CD14-positive monocyte (primary cell): ENCODE results near the gene GRIK4. TPM values are rescaled to one million over a fixed set of nuclear protein-coding genes. Genes with fewer than 3 reads are reported as not detected.

Source experiments
- DNase-seq, 3 donors: peaks; one replicate each; pipeline ENCODE4 v3.0.0-alpha.2; 2011 to 2022
- H2AFZ ChIP-seq: 2 replicates; pipeline ENCODE4 v1.6.0; 2012; ENCODE audit warnings: mild to moderate bottlenecking, low read depth, low read length, inconsistent platforms; ENCODE audit not compliant: insufficient read depth, poor library complexity, severe bottlenecking
- H3K27ac ChIP-seq, 2 donors: 1 replicate in 1 of 2; 2 replicates in 1 of 2; pipeline ENCODE4 v1.5.1; 2012 to 2013; ENCODE audit warnings: low read length in 2 of 2, control low read depth in 1 of 2, inconsistent platforms in 1 of 2, low read depth in 1 of 2, mild to moderate bottlenecking in 1 of 2
- H3K27me3 ChIP-seq, 2 donors: one replicate each; pipeline versions ENCODE4 v1.6.0 to v1.6.1; 2011 to 2013; ENCODE audit warnings: low read length in 2 of 2; ENCODE audit not compliant: control insufficient read depth in 2 of 2, insufficient read depth in 2 of 2
- H3K36me3 ChIP-seq, 2 donors: replicated peaks in 1 of 2; 1 replicate in 1 of 2; 2 replicates in 1 of 2; pipeline versions ENCODE4 v1.5.1 to v1.6.1; 2012 to 2013; ENCODE audit warnings: low read length in 2 of 2, control low read depth in 1 of 2, inconsistent platforms in 1 of 2, mild to moderate bottlenecking in 1 of 2; ENCODE audit not compliant: insufficient read depth in 2 of 2, control insufficient read depth in 1 of 2
- H3K4me1 ChIP-seq, 2 donors: 1 replicate in 1 of 2; 2 replicates in 1 of 2; pipeline versions ENCODE4 v1.5.1 to v1.6.1; 2012 to 2013; ENCODE audit warnings: low read length in 2 of 2, control low read depth in 1 of 2, inconsistent platforms in 1 of 2, mild to moderate bottlenecking in 1 of 2, moderate library complexity in 1 of 2; ENCODE audit not compliant: insufficient read depth in 2 of 2, control insufficient read depth in 1 of 2
- H3K4me2 ChIP-seq: replicated peaks from 2 replicates; pipeline ENCODE3; 2012; ENCODE audit warnings: low read length, moderate library complexity, mild to moderate bottlenecking; ENCODE audit not compliant: poor library complexity, severe bottlenecking; ENCODE audit errors: extremely low read depth
- H3K4me3 ChIP-seq, 3 experiments: fragments of 200-600 bp in 1 of 3; sonication (generic) in 1 of 3; replicated peaks in 1 of 3; 1 replicate in 2 of 3; 2 replicates in 1 of 3; pipeline ENCODE4 v1.5.1; 2011 to 2013; ENCODE audit warnings: low read length in 3 of 3, mild to moderate bottlenecking in 3 of 3, control low read depth in 2 of 3, low read depth in 2 of 3, inconsistent platforms in 1 of 3, moderate library complexity in 1 of 3
- H3K79me2 ChIP-seq: 2 replicates; pipeline ENCODE4 v1.6.0; 2012; ENCODE audit warnings: mild to moderate bottlenecking, control low read depth, inconsistent platforms, low read length, moderate library complexity; ENCODE audit not compliant: insufficient read depth
- H3K9ac ChIP-seq: 2 replicates; pipeline ENCODE4 v1.6.0; 2017; ENCODE audit warnings: low read length, mild to moderate bottlenecking; ENCODE audit not compliant: insufficient read depth, poor library complexity, severe bottlenecking
- H3K9me3 ChIP-seq, 2 donors: replicated peaks in 1 of 2; 1 replicate in 1 of 2; 2 replicates in 1 of 2; pipeline versions ENCODE4 v1.5.1 to v1.6.1; 2012 to 2013; ENCODE audit warnings: low read length in 2 of 2, control low read depth in 1 of 2; ENCODE audit not compliant: control insufficient read depth in 1 of 2, insufficient read depth in 1 of 2
- H4K20me1 ChIP-seq: 2 replicates; pipeline ENCODE4 v1.6.0; 2012; ENCODE audit warnings: mild to moderate bottlenecking, low read length, control low read depth, moderate library complexity; ENCODE audit not compliant: insufficient read depth
- H3K27ac Mint-ChIP-seq, 7 donors: one replicate each; pipeline ENCODE4 v1.8.0; 2020; ENCODE audit warnings: mild to moderate bottlenecking in 7 of 7, mixed read lengths in 7 of 7, moderate library complexity in 6 of 7, inconsistent platforms in 2 of 7
- H3K27me3 Mint-ChIP-seq, 3 donors: one replicate each; pipeline ENCODE4 v1.8.0; 2021 to 2022; ENCODE audit warnings: low read depth in 3 of 3, mild to moderate bottlenecking in 3 of 3, mixed read lengths in 3 of 3, moderate library complexity in 3 of 3, inconsistent platforms in 1 of 3
- H3K36me3 Mint-ChIP-seq, 2 donors: one replicate each; pipeline ENCODE4 v1.8.0; 2020; ENCODE audit warnings: mixed read lengths in 2 of 2, inconsistent platforms in 1 of 2, mild to moderate bottlenecking in 1 of 2
- H3K4me1 Mint-ChIP-seq: one replicate; pipeline ENCODE4 v1.8.0; 2020; ENCODE audit warnings: mild to moderate bottlenecking, mixed read lengths
- H3K4me3 Mint-ChIP-seq, 2 donors: one replicate each; pipeline ENCODE4 v1.8.0; 2020; ENCODE audit warnings: mild to moderate bottlenecking in 2 of 2, mixed read lengths in 2 of 2, moderate library complexity in 1 of 2
- H3K9me3 Mint-ChIP-seq, 7 donors: one replicate each; pipeline ENCODE4 v1.8.0; 2020 to 2022; ENCODE audit warnings: mixed read lengths in 7 of 7, mild to moderate bottlenecking in 6 of 7, moderate library complexity in 6 of 7, inconsistent platforms in 2 of 7
- CTCF ChIP-seq: fragments of 200-600 bp; IDR thresholded peaks from one replicate; pipeline ENCODE4 v1.8.0; 2022; ENCODE audit warnings: antibody characterized with exemption, mild to moderate bottlenecking
- WGBS: methylation state at CpG from one replicate; pipeline ENCODE4 v1.1.5; 2013; ENCODE audit warnings: missing lambda C conversion rate; ENCODE audit not compliant: insufficient coverage; 5-methylcytosine and 5-hydroxymethylcytosine counted together
- intact Hi-C, 2 donors: fragments of 100-400 bp; cut with micrococcal nuclease; formaldehyde crosslinking; loops; one replicate each; pipeline versions ENCODE4 v1.15.0 to v1.15.1; 2023
- polyA minus RNA-seq: library from RNA; depleted of rRNA, polyadenylated mRNA; stranded (reverse); fragments of >200 nt; gene quantifications from 2 replicates; pipeline ENCODE4 v1.2.3, GENCODE V29; 2012
- polyA plus RNA-seq, 3 donors: library from polyadenylated mRNA; depleted of rRNA in 1 of 3; unstranded in 2 of 3; stranded (reverse) in 1 of 3; fragments of 300-500 nt in 2 of 3; fragments of >200 nt in 1 of 3; fragmentation: Illumina TruSeq in 2 of 3; gene quantifications; 1 replicate in 2 of 3; 2 replicates in 1 of 3; pipeline ENCODE4 v1.2.3, GENCODE V29; 2012 to 2021
- total RNA-seq, 12 experiments: library from RNA in 1 of 12; stranded (reverse) in 1 of 12; fragments of 120-200 nt in 1 of 12; gene quantifications; one replicate each; pipeline ENCODE4 v1.2.4 and lab custom pipeline; 2013 to 2026; ENCODE audit warnings: mixed read lengths in 6 of 12, inconsistent platforms in 1 of 12

GRIK4 gene
- total RNA-seq (2013): 0.04 TPM
- polyA plus RNA-seq (not detected), polyA minus RNA-seq (not detected in 2 replicates), total RNA-seq (lab: John Stamatoyannopoulos, UW) (0 to 2.1 (median 0.03) reads per million in 11 experiments)

- Histone ChIP-seq H3K36me3 (no peaks in the 10 kb centered on the region), H3K4me1 (no peaks in the 10 kb centered on the region), H3K79me2 (no peaks in the 10 kb centered on the region), H3K27ac (no peak within 1 kb of the TSS), H2AFZ (no peak within 1 kb of the TSS), H3K27me3 (peaks cover 6 to 57% of the 10 kb centered on the region in 2 donors), H3K4me2 (peak within 1 kb of the TSS; percentile 34), H3K9ac (no peak within 1 kb of the TSS), H3K4me3 (no peak within 1 kb of the TSS), H3K9me3 (no peaks in the 10 kb centered on the region), H4K20me1 (no peaks in the 10 kb centered on the region)
- Mint-ChIP-seq H3K27ac (peak within 1 kb of the TSS in 1 of 7 donors; percentile 66), H3K27me3 (peaks cover 59 to 76% (median 66%) of the 10 kb centered on the region in 3 donors), H3K4me1 (peaks cover 2% of the 10 kb centered on the region), H3K9me3 (peaks cover 0 to 2% (median 0%) of the 10 kb centered on the region in 7 donors), H3K4me3 (peak within 1 kb of the TSS in 1 of 2 donors; percentile 56), H3K36me3 (no peaks in the 10 kb centered on the region)
- peak; percentile 14 to 44 (median 16) for DNase-seq
- intact Hi-C loops: loop anchor here (5.0 to 10.0 kb wide), 3 partner anchors 604 to 684 kb away; no protein-coding TSS in a partner anchor
- TF ChIP-seq CTCF: peak; percentile 85
- WGBS: under 1% methylated on average over 80 of the region's 95 CpGs
Observed at GRCh38 chr11:120511116-120511819, at the start of gene GRIK4. Gene GRIK4, plus strand, starts transcription at chr11:120511748. Its CDS starts 148,571 bp downstream, at chr11:120660319.

- no peaks in the 10 kb centered on the region for H3K27me3 ChIP-seq
- H3K4me1 Mint-ChIP-seq: no peaks in the 10 kb centered on the region
- no peaks in the 10 kb centered on the region for H3K79me2 ChIP-seq
- peaks cover 0 to 4% (median 0%) of the 10 kb centered on the region in 3 donors for H3K27me3 Mint-ChIP-seq
- no peaks in the 10 kb centered on the region for H3K9me3 Mint-ChIP-seq
- H2AFZ ChIP-seq: no peak overlapping the region
- H4K20me1 ChIP-seq: no peaks in the 10 kb centered on the region
- no peaks in the 10 kb centered on the region for H3K4me1 ChIP-seq
- TF ChIP-seq CTCF: no peak
- intact Hi-C loops: no loop called here
- no peak overlapping the region for H3K4me2 ChIP-seq
- no peak overlapping the region for H3K4me3 ChIP-seq
- no peak overlapping the region for H3K27ac Mint-ChIP-seq
- no peaks in the 10 kb centered on the region for H3K9me3 ChIP-seq
- no peak overlapping the region for H3K27ac ChIP-seq
- no peak overlapping the region for H3K4me3 Mint-ChIP-seq
- no peaks in the 10 kb centered on the region for H3K36me3 ChIP-seq
- no peak for DNase-seq
- WGBS: no CpG with 5 or more reads among the region's 2 CpGs
- H3K36me3 Mint-ChIP-seq: no peaks in the 10 kb centered on the region
- no peak overlapping the region for H3K9ac ChIP-seq
Observed at GRCh38 chr11:120462825-120463224, 48.7 kb upstream of the GRIK4 start.
